ENCODE data around the gene NEMP2.

DNA sequence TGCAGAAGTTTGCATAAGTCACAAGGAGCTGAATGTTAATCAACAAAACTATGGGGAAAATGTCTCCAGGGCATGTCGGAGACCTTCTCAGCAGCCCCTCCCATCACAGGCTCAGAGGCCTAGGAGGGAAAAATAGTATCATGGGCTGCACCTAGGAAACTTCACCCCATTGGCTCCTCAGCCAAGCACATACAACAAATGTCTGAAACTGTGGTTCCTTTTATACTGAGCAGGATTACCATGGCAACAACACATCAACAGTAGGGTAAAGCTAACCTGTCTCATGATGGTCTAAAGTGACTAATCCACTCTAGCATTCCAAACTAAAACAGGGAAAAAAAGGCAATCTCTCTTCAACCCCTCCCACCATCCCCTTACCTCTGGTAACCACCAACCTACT, 3.2 kb upstream of the NEMP2 start:
- no peak for TF ChIP-seq CTCF (IDR thresholded peaks at IDR 0.05)
- TF ChIP-seq POLR2A (IDR thresholded peaks at IDR 0.05), result no peak
- TF ChIP-seq POLR2AphosphoS5 (IDR thresholded peaks at IDR 0.05), result no peak
